ENCODE measurements around the gene ADAM12. TPM values are rescaled to one million over a fixed set of nuclear protein-coding genes. Genes with fewer than 3 reads are reported as not detected.

The ADAM12 gene
- total and polyA plus RNA-seq, 9 of the 15 experiments (the other 6 are each of a cell fraction or from before 2014, with no cell fraction given) = not detected

- TF ChIP-seq, protein P1, sequence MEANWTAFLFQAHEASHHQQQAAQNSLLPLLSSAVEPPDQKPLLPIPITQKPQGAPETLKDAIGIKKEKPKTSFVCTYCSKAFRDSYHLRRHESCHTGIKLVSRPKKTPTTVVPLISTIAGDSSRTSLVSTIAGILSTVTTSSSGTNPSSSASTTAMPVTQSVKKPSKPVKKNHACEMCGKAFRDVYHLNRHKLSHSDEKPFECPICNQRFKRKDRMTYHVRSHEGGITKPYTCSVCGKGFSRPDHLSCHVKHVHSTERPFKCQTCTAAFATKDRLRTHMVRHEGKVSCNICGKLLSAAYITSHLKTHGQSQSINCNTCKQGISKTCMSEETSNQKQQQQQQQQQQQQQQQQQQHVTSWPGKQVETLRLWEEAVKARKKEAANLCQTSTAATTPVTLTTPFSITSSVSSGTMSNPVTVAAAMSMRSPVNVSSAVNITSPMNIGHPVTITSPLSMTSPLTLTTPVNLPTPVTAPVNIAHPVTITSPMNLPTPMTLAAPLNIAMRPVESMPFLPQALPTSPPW (CRISPR knock-in tag; IDR thresholded peaks at IDR 0.05) = no peak
- TF ChIP-seq GABPA (tag; conservative IDR thresholded peaks at IDR 0.05; ENCODE audit: low read depth) = no peak
Observed at GRCh38 chr10:126391192-126391885, 3.1 kb upstream of the ADAM12 start (continued).

DNA sequence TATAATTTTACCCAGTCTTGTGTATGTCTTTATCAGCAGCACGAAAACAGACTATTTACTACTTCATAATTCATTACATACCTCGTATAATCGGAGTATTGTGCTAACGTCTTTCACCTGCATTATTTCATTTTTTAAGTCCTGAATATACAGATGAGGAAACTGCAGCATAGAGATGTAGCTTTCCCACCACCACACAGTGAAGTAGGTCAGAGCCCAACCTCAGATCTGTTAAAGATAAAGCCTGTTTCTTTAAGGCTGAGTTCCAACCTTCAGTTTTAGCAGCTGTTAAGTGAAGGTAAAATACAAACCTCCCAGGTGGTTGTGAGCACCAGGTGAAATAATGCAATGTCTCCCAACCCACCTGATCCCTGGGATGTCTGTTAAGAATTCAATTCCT is 2.0 kb upstream of the ADAM12 start:
- Histone ChIP-seq H3K4me2 (ENCODE audit: insufficient read depth, low read length) (no peak overlapping the region), H3K27ac (ENCODE audit: extremely low read depth, low read depth, low read length) (no peak overlapping the region), H4K20me1 (replicated peaks; ENCODE audit: control insufficient read depth, insufficient read depth, low read length) (no peaks in the 10 kb centered on the region), H2AFZ (ENCODE audit: low read depth, low read length) (no peak overlapping the region), H3K4me1 (replicated peaks in 1 of 2; ENCODE audit: control insufficient read depth in 2 of 2, insufficient read depth in 2 of 2, low read length in 2 of 2) (no peaks in the 10 kb centered on the region; a peak in 1 of 5 replicates), H3K79me2 (ENCODE audit: control insufficient read depth, insufficient read depth, low read length) (no peaks in the 10 kb centered on the region), H3K9me1 (ENCODE audit: control insufficient read depth, insufficient read depth, low read length) (no peaks in the 10 kb centered on the region), H3K36me3 (ENCODE audit: control insufficient read depth, insufficient read depth, low read length) (no peaks in the 10 kb centered on the region), H3K9me3 (replicated peaks; ENCODE audit: control insufficient read depth, insufficient read depth, low read depth, low read length) (no peaks in the 10 kb centered on the region), H3K4me3 (no peak overlapping the region), H3K9ac (ENCODE audit: insufficient read depth in 1 of 2, low read depth in 2 of 2, low read length in 2 of 2) (no peak overlapping the region), H3K27me3 (ENCODE audit: control insufficient read depth in 2 of 2, insufficient read depth in 2 of 2, low read length in 2 of 2) (no peaks in the 10 kb centered on the region)
- DNase-seq (ENCODE audit: extremely low read depth in 1 of 4, low spot score in 3 of 4) (no peak), ATAC-seq (no peak), FAIRE-seq (no peak)
- WGBS (ENCODE audit: insufficient coverage, low coverage, missing lambda C conversion rate) = 2% methylated on average over 4 of the region's 4 CpGs
- POLR2A ChIA-PET = interaction anchor here (0.6 kb wide), 1 partner anchor 12 kb away, joined by 3 read pairs; no protein-coding TSS in a partner anchor
- BruUV-seq (replicated peaks) = no TSS peak
- intact Hi-C loops (cut with micrococcal nuclease) = no loop called here
- CTCF ChIA-PET (ENCODE audit: low intra/inter-chr PET ratio) = no interaction called here
- in situ Hi-C loops (cut with MboI) = no loop called here
- TF ChIP-seq MCM3 (IDR thresholded peaks at IDR 0.05) (no peak), SP2 (IDR thresholded peaks at IDR 0.05; ENCODE audit: extremely low read depth, low read depth, low read length, poor library complexity, severe bottlenecking) (no peak), ZNF324 (CRISPR knock-in tag; IDR thresholded peaks at IDR 0.05) (no peak)

Measured in K562 (cell line).